GM19043 (cell line): ENCODE data around the gene GNAL.
"Not testable (repeated sequence)": the region's sequence is repeated elsewhere in the genome, so short reads cannot be mapped to it uniquely, and the experiment has no call there.

ENCODE experiments used
- ATAC-seq: cut with Tn5 transposase; IDR thresholded peaks from one replicate; pipeline ENCODE4 v1.9.1; 2021; ENCODE audit warnings: low read depth; ENCODE audit not compliant: unreplicated experiment

Gene GNAL

GRCh38 chr18:11834772-11835171 is 145.7 kb downstream of the GNAL start:
- ATAC-seq = no peak

DNA sequence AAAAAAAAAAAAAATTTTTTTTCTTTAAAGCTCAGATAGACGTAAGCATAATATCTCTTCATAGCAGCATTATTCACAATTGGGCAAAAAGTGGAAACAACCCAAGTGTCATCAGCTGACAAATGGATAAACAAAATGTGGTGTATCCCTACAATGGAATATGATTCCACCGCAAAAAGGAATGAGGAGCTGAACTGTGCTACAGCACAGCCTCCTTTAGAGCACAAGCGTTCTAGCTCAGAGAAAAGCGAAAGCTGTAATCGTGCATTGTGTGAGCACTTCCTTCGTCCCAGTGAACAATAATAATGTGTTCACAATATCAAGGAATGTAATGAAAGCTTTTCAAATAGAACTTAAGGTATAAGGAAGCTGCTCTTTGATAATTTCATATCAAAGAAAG is 150.5 kb downstream of the GNAL start:
- no peak for ATAC-seq

DNA sequence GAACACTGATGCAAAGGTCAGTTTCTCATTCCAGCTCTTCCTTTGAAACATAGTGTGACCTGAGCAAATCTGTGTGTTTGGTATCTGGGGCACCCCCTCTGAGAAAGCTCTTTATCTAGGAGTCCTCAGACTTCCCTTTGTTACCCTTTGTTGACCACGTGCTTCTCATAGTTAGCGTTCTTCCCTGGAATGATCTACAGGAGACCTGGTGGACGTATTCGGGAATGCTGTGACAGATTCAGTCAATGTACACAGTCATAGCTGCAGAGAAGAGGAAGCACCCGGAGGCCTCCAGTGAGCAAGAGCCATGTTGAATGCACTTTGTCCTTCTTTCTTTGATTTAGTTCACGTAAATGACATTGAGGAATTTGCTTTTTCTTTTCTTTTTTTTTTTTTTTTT is 151.4 kb downstream of the GNAL start:
- no peak for ATAC-seq

DNA sequence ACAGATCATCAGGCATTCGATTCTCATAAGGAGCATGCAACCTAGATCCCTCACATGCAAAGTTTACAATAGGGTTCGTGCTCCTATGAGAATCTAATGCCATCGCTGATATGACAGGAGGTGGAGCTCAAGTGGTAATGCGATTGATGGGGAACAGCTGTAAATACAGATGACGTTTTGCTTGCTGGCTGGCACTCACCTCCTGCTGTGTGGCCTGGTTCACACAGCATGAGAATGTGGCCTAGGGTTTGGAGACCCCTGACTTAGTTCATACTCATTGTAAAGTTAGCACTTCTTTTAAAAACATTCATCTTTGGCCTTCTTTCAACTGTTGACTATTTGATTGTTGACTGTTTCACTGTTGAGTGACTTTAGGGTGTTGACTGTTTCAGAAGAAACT is 153.5 kb downstream of the GNAL start:
- no peak for ATAC-seq

- no peak for ATAC-seq
Observed at GRCh38 chr18:11844436-11844835, 155.4 kb downstream of the GNAL start.

- no peak for ATAC-seq
Observed at GRCh38 chr18:11845654-11846053, 156.6 kb downstream of the GNAL start.

GRCh38 chr18:11847811-11848210 is 158.7 kb downstream of the GNAL start:
- ATAC-seq = no peak

- no peak for ATAC-seq
Observed at GRCh38 chr18:11849279-11849678, 160.2 kb downstream of the GNAL start.

DNA sequence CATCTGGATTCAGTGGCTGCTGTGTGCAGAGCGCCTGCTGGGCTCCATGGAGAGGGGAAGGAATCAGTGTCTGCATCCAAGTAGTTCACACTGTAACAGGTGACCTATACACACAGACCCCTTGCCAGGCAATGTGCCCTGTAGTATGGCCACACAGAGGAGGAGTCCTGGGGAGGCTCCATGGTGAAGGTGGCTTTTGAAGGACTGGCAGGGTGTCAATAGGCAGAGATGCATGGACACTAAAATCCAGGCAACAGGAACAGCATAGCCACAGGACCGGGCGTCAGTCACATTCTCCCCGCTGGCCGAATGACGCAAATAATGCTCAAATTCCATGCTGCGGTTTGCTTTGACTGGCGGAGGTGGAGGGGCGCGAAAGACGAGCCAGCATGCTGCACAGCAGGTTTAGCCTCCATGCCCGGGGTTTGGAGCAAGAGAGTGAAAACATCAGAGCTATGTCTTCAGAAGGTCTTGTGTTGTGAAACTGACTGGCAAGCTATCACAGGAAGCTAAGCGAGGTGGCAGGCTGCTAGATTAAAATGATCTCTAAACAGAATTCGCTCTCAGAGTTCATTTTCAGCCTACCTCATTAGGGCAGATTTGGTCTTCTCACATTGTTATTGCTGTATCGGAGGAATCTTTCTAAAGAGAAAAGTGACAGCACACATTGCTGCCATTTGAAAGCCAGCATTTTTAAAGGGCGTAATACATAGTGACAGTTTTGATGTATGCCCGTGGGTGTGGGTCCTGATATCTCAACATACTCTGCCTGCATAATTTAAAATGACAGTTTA is 161.0 kb downstream of the GNAL start:
- ATAC-seq = no peak

GRCh38 chr18:11850821-11851145 is 161.7 kb downstream of the GNAL start:
- peak; percentile 23 for ATAC-seq

- ATAC-seq = peak; percentile 98
Observed at GRCh38 chr18:11851146-11851805, 162.2 kb downstream of the GNAL start, which contains the start of gene CHMP1B. CHMP1B (plus strand) TSS chr18:11851413; CDS start chr18:11851512, 99 bp downstream.

DNA sequence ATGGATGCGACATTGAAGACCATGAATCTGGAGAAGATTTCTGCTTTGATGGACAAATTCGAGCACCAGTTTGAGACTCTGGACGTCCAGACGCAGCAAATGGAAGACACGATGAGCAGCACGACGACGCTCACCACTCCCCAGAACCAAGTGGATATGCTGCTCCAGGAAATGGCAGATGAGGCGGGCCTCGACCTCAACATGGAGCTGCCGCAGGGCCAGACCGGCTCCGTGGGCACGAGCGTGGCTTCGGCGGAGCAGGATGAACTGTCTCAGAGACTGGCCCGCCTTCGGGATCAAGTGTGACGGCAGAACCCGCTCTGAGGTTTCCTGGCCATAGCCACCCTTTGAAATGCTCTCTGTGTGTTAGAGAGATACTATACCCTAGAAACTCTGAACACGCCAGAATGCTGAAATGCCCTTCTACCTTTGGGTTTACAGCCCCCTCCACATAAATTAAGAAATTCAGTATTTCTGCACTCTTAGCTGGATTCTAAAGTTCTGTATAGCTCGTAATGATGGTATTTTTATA is 162.8 kb downstream of the GNAL start:
- ATAC-seq = no peak

GRCh38 chr18:11854554-11854953 is 165.5 kb downstream of the GNAL start:
- not testable (repeated sequence) for ATAC-seq

GRCh38 chr18:11857177-11857887 is 168.3 kb downstream of the GNAL start:
- ATAC-seq = no peak

DNA sequence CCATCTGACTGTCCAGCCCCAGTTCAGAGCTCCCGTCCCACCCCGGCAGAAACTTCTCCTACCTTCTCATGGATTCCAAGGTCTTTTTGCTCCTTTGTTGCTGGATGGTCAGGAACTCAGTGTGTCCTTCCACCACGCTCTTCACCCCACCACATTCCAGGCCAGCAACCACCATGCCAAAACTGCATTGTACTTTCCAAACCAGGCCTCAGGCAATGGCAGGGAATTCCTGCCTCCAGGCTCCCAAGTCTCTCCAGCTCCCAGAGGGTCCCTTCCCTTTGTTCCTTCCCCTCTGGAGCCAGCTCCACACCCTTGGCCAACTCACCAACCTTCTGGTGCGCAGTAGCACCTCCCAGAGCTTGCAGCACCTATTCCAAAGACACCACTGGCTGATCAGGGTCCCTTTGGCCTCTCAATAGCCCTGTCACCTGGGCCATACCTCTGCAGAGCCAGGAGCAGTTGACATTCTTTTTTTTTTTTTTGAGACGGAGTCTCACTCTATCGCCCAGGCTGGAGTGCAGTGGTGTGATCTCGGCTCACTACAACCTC is 170.3 kb downstream of the GNAL start:
- ATAC-seq = no peak

GRCh38 chr18:11859903-11860407 is 170.9 kb downstream of the GNAL start:
- ATAC-seq = no peak

- no peak for ATAC-seq
Observed at GRCh38 chr18:11860594-11861450, 171.8 kb downstream of the GNAL start.

DNA sequence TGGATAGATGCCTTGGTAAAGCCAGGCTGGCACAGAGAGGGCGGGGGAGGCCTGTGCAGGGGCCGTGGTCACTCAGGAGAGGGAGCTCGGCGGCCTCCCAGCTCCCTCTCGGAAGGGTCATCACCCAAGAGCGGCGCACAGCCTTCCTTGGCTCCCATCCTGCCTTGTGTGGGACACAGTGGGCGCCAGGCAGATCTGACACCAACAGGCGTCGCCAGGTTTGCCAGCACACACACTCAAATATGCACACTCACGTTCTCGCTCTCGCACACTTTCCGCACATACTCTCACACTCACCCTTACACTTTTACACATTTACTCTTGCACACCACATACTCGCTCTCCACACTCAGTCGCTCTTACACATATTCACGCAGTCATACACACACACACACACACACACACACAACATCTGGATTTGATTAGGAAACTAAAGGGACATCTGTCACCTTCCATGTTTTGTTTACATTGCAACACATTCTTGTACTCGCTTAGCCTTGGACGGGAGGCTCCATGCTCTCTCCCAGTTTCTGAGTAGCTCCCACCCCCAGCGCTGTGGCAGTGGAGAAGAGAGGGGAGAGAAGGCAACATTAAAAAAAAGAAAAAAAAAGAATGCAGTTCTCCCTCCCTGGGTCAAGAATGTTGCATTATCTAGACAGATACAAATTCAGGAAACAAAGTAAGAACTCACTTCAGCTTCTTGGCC is 172.7 kb downstream of the GNAL start:
- ATAC-seq = no peak

DNA sequence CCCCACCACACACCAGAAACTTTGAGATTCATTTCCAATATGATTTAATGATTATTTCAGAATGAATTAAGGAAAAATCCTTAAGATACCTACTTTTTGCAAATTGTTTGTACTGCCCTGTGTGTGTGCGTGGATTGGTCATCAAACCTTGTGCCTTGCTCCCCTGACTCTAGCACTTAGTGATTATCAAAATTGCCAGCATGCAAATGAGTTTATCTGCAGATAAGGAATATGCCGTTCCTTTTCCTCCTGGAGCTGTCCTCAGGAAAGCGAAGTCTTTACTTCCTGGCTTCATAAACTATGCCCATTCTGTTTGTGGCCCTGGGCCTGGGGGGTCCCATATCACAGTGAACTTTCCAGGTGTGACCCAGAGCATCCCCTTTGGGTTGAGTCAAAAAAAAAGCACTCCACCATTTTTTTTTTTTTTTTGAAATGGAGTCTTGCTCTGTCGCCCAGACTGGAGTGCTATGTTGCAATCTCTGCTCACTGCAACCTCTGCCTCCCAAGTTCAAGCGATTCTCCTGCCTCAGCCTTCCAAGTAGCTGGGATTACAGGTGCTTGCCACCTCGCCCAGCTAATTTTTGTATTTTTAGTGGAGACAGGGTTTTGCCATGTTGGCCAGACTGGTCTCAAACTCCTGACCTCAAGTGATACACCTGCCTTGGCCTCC is 173.5 kb downstream of the GNAL start:
- ATAC-seq = no peak
